ENCODE data around the gene PIGU.
"Not testable (repeated sequence)": the region's sequence is repeated elsewhere in the genome, so short reads cannot be mapped to it uniquely, and the experiment has no call there.

Gene PIGU

GRCh38 chr20:34658654-34659053 lies 18.2 kb downstream of the PIGU start:
- not testable (repeated sequence) for DNase-seq

- no peak for DNase-seq
These were observed 22.6 kb downstream of the PIGU start for GRCh38 chr20:34654207-34654744.

- DNase-seq: no peak
These were observed 25.7 kb downstream of the PIGU start for GRCh38 chr20:34651200-34651599.

GRCh38 chr20:34647737-34648136 lies 29.2 kb downstream of the PIGU start:
- DNase-seq: no peak

- no peak for DNase-seq
These were observed 31.9 kb downstream of the PIGU start for GRCh38 chr20:34644951-34645350.

- DNase-seq: no peak
These were observed 32.5 kb downstream of the PIGU start for GRCh38 chr20:34644345-34644744.

GRCh38 chr20:34643928-34644327 lies 33.0 kb downstream of the PIGU start:
- no peak for DNase-seq

- DNase-seq: no peak
These were observed 34.9 kb downstream of the PIGU start for GRCh38 chr20:34642009-34642408.

- no peak for DNase-seq
These were observed 37.1 kb downstream of the PIGU start for GRCh38 chr20:34639755-34640222.

GRCh38 chr20:34638532-34638931 lies 38.4 kb downstream of the PIGU start:
- no peak for DNase-seq

GRCh38 chr20:34638039-34638292 lies 38.9 kb downstream of the PIGU start:
- no peak for DNase-seq

- no peak for DNase-seq
These were observed 39.5 kb downstream of the PIGU start for GRCh38 chr20:34637245-34638038.

- DNase-seq: no peak
These were observed 40.2 kb downstream of the PIGU start for GRCh38 chr20:34636648-34637047.

GRCh38 chr20:34634392-34634791 lies 42.5 kb downstream of the PIGU start:
- no peak for DNase-seq

GRCh38 chr20:34632870-34633452 lies 43.9 kb downstream of the PIGU start:
- no peak for DNase-seq

GRCh38 chr20:34629904-34630303 lies 47.0 kb downstream of the PIGU start:
- no peak for DNase-seq

GRCh38 chr20:34629342-34629741 lies 47.5 kb downstream of the PIGU start:
- no peak for DNase-seq

- DNase-seq: no peak
These were observed 48.9 kb downstream of the PIGU start for GRCh38 chr20:34628026-34628425.

- DNase-seq: no peak
These were observed 49.4 kb downstream of the PIGU start for GRCh38 chr20:34627458-34627857.

GRCh38 chr20:34626992-34627391 lies 49.9 kb downstream of the PIGU start:
- DNase-seq: no peak

- DNase-seq: no peak
These were observed 52.3 kb downstream of the PIGU start for GRCh38 chr20:34624629-34625028.

- DNase-seq: no peak
These were observed 54.0 kb downstream of the PIGU start for GRCh38 chr20:34622821-34623451.

- no peak for DNase-seq
These were observed 55.2 kb downstream of the PIGU start for GRCh38 chr20:34621383-34622367.
